ENCODE data around the gene GALT. TPM values are rescaled to one million over a fixed set of nuclear protein-coding genes. Genes with fewer than 3 reads are reported as not detected.

GALT gene
- total and polyA plus RNA-seq, 2 donors (not counting 1 experiment from before 2014, with no cell fraction given) = 20.1 to 29.1 TPM

- DNase-seq (ENCODE audit: low read depth in 2 of 2) = peak in 1 of 2 donors; percentile 22
- Histone ChIP-seq H3K27me3 (ENCODE audit: control insufficient read depth, insufficient read depth, low read length) (no peaks in the 10 kb centered on the region), H3K4me1 (ENCODE audit: control insufficient read depth, extremely low read depth, insufficient read depth, low read length) (peaks cover 7% of the 10 kb centered on the region), H3K9ac (ENCODE audit: insufficient read depth, low read length) (peak overlapping the region; percentile 86), H3K79me2 (ENCODE audit: control insufficient read depth, insufficient read depth, low read length) (no peaks in the 10 kb centered on the region), H3K4me3 (replicated peaks in 1 of 4; ENCODE audit: control extremely low read depth in 1 of 4, insufficient read depth in 1 of 4, low read depth in 3 of 4, low read length in 4 of 4) (peak overlapping the region; percentile 85 to 93 (median 86)), H3K4me2 (ENCODE audit: extremely low read depth, insufficient read depth, low read length) (peak overlapping the region; percentile 87), H2AFZ (ENCODE audit: low read length) (peak overlapping the region; percentile 68), H3K27ac (ENCODE audit: insufficient read depth, low read length) (peak overlapping the region; percentile 84), H3K36me3 (ENCODE audit: control insufficient read depth, insufficient read depth, low read length) (peaks cover 11% of the 10 kb centered on the region), H4K20me1 (ENCODE audit: control insufficient read depth, extremely low read depth, insufficient read depth, low read length) (no peaks in the 10 kb centered on the region), H3K9me3 (ENCODE audit: control insufficient read depth, insufficient read depth, low read depth, low read length) (no peaks in the 10 kb centered on the region)
- TF ChIP-seq CTCF (conservative IDR thresholded peaks at IDR 0.05 in 1 of 2, IDR thresholded peaks at IDR 0.05 in 1 of 2; ENCODE audit: low read depth in 1 of 2, low read length in 2 of 2) (no peak), EZH2 (IDR thresholded peaks at IDR 0.05; ENCODE audit: low read length, missing control alignments) (no peak)
These were observed 35.1 kb upstream of the GALT start for GRCh38 chr9:34611251-34611810.

GRCh38 chr9:34611811-34612787 lies 34.4 kb upstream of the GALT start, which contains the start of gene RPP25L:
RPP25L (minus strand) TSS chr9:34612097; CDS start chr9:34611296, 801 bp downstream.
- Histone ChIP-seq H3K9ac (ENCODE audit: insufficient read depth, low read length) (peak within 1 kb of the TSS; percentile 86), H3K36me3 (ENCODE audit: control insufficient read depth, insufficient read depth, low read length) (peaks cover 14% of the 10 kb centered on the region)
- TF ChIP-seq CTCF (conservative IDR thresholded peaks at IDR 0.05 in 1 of 2, IDR thresholded peaks at IDR 0.05 in 1 of 2; ENCODE audit: low read depth in 1 of 2, low read length in 2 of 2) = no peak
- no peak for TF ChIP-seq EZH2 (IDR thresholded peaks at IDR 0.05; ENCODE audit: low read length, missing control alignments)

GRCh38 chr9:34612788-34613390 lies 33.6 kb upstream of the GALT start:
- peak; percentile 54 to 72 for DNase-seq (ENCODE audit: low read depth in 2 of 2)
- H3K27me3 ChIP-seq (ENCODE audit: control insufficient read depth, insufficient read depth, low read length) = no peaks in the 10 kb centered on the region

More at GRCh38 chr9:34611811-34612787, 34.4 kb upstream of the GALT start, which contains the start of gene RPP25L:
- Histone ChIP-seq H3K4me1 (ENCODE audit: control insufficient read depth, extremely low read depth, insufficient read depth, low read length) (peaks cover 7% of the 10 kb centered on the region), H3K27ac (ENCODE audit: insufficient read depth, low read length) (peak within 1 kb of the TSS; percentile 84), H3K27me3 (ENCODE audit: control insufficient read depth, insufficient read depth, low read length) (no peaks in the 10 kb centered on the region), H3K4me3 (replicated peaks in 1 of 4; ENCODE audit: control extremely low read depth in 1 of 4, insufficient read depth in 1 of 4, low read depth in 3 of 4, low read length in 4 of 4) (peak within 1 kb of the TSS; percentile 85 to 93 (median 86)), H3K9me3 (ENCODE audit: control insufficient read depth, insufficient read depth, low read depth, low read length) (no peaks in the 10 kb centered on the region), H4K20me1 (ENCODE audit: control insufficient read depth, extremely low read depth, insufficient read depth, low read length) (no peaks in the 10 kb centered on the region), H3K79me2 (ENCODE audit: control insufficient read depth, insufficient read depth, low read length) (no peaks in the 10 kb centered on the region), H2AFZ (ENCODE audit: low read length) (peak within 1 kb of the TSS; percentile 91), H3K4me2 (ENCODE audit: extremely low read depth, insufficient read depth, low read length) (peak within 1 kb of the TSS; percentile 87)
- DNase-seq (ENCODE audit: low read depth in 2 of 2) = peak; percentile 77 to 79

More at GRCh38 chr9:34612788-34613390, 33.6 kb upstream of the GALT start:
- H3K79me2 ChIP-seq (ENCODE audit: control insufficient read depth, insufficient read depth, low read length) = no peaks in the 10 kb centered on the region
- H3K9me3 ChIP-seq (ENCODE audit: control insufficient read depth, insufficient read depth, low read depth, low read length) = no peaks in the 10 kb centered on the region
- H3K4me3 ChIP-seq (replicated peaks in 1 of 4; ENCODE audit: control extremely low read depth in 1 of 4, insufficient read depth in 1 of 4, low read depth in 3 of 4, low read length in 4 of 4) = peak overlapping the region; percentile 21 to 93 (median 76)
- H3K4me2 ChIP-seq (ENCODE audit: extremely low read depth, insufficient read depth, low read length) = peak overlapping the region; percentile 79
- peak overlapping the region; percentile 70 for H2AFZ ChIP-seq (ENCODE audit: low read length)
- peak overlapping the region; percentile 17 for H3K27ac ChIP-seq (ENCODE audit: insufficient read depth, low read length)
- H3K9ac ChIP-seq (ENCODE audit: insufficient read depth, low read length) = no peak overlapping the region
- peaks cover 18% of the 10 kb centered on the region for H3K36me3 ChIP-seq (ENCODE audit: control insufficient read depth, insufficient read depth, low read length)
- H3K4me1 ChIP-seq (ENCODE audit: control insufficient read depth, extremely low read depth, insufficient read depth, low read length) = peaks cover 7% of the 10 kb centered on the region
- H4K20me1 ChIP-seq (ENCODE audit: control insufficient read depth, extremely low read depth, insufficient read depth, low read length) = no peaks in the 10 kb centered on the region
- TF ChIP-seq EZH2 (IDR thresholded peaks at IDR 0.05; ENCODE audit: low read length, missing control alignments) (no peak), CTCF (conservative IDR thresholded peaks at IDR 0.05 in 1 of 2, IDR thresholded peaks at IDR 0.05 in 1 of 2; ENCODE audit: low read depth in 1 of 2, low read length in 2 of 2) (peak; percentile 73 to 90)
